ENCODE measurements around the gene CFAP46. TPM values are rescaled to one million over a fixed set of nuclear protein-coding genes. Genes with fewer than 3 reads are reported as not detected.

Gene CFAP46
- total RNA-seq, 1 donor from 2014 or later, result 1.3 TPM

DNA sequence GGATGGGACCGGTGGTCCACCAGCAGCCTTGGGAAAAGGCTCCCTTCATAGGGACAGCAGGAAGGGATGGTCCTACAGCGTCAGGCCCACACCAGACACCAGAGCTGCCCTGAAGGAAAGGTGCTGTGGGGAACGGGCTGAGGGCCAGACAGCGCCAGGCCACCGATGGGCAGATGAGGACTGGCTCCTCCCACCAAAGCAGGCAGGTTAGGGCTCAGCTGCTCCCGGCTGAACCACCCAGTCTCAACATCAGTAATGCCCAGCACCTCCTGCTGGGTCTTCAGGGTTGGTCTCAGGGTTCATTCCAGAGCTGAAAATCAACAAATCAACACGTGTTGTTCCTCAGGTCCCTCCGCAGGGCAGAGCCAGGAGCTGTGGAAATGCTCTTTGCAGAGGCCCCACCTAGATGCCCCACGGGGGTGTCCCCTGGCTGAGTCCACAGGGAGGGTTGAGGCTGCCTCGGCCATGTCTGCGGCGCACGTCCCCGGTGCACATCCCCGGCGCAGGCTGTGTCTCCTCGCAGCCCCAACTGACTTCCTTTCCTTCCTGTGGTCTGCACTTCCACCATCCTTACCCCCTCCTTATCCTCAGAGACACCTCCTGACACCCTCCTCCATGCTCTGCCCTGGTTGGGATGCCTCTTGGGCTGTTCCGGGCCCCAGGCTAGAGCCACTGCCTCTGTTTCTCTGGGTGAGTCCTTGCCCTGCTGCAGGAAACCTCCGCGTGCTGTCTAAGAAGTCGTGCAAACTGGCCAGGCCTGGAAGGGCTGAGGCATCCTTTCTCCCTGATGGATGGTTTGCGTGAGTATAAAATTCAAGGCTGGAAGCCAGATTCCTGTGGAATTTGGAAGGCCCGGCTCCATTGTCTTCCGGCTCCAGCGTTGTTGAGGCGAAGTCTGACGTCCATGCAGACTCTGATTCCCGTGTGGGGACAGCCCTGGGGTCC is 32.8 kb upstream of the CFAP46 start:
- H3K4me2 ChIP-seq (ENCODE audit: low read length), result no peak overlapping the region
- no peaks in the 10 kb centered on the region for H3K4me1 ChIP-seq (ENCODE audit: insufficient read depth, low read length)
- peak; percentile 26 for DNase-seq (ENCODE audit: low read depth)
- no peak for FAIRE-seq
- TF ChIP-seq, protein P1, sequence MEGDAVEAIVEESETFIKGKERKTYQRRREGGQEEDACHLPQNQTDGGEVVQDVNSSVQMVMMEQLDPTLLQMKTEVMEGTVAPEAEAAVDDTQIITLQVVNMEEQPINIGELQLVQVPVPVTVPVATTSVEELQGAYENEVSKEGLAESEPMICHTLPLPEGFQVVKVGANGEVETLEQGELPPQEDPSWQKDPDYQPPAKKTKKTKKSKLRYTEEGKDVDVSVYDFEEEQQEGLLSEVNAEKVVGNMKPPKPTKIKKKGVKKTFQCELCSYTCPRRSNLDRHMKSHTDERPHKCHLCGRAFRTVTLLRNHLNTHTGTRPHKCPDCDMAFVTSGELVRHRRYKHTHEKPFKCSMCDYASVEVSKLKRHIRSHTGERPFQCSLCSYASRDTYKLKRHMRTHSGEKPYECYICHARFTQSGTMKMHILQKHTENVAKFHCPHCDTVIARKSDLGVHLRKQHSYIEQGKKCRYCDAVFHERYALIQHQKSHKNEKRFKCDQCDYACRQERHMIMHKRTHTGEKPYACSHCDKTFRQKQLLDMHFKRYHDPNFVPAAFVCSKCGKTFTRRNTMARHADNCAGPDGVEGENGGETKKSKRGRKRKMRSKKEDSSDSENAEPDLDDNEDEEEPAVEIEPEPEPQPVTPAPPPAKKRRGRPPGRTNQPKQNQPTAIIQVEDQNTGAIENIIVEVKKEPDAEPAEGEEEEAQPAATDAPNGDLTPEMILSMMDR (IDR thresholded peaks at IDR 0.05; ENCODE audit: insufficient read depth, low read depth, low read length), result no peak
- TF ChIP-seq EZH2 (IDR thresholded peaks at IDR 0.05; ENCODE audit: insufficient read depth, low read length), result no peak
- H3K9ac ChIP-seq (ENCODE audit: low read length), result no peak overlapping the region
- no peak overlapping the region for H3K4me3 Mint-ChIP-seq (ENCODE audit: unreplicated experiment)
- H3K9me3 ChIP-seq (ENCODE audit: insufficient read depth, low read depth, low read length), result no peaks in the 10 kb centered on the region
- peaks cover 2% of the 10 kb centered on the region for H3K27me3 ChIP-seq (ENCODE audit: insufficient read depth, low read length)
- no peaks in the 10 kb centered on the region for H3K79me2 ChIP-seq (ENCODE audit: insufficient read depth, low read length)
- H3K36me3 Mint-ChIP-seq (ENCODE audit: low read depth, unreplicated experiment), result no peaks in the 10 kb centered on the region
- H4K20me1 ChIP-seq (ENCODE audit: insufficient read depth, low read length), result no peaks in the 10 kb centered on the region
- no peaks in the 10 kb centered on the region for H3K36me3 ChIP-seq (ENCODE audit: insufficient read depth, low read length)
- H3K9me3 Mint-ChIP-seq (ENCODE audit: unreplicated experiment), result no peaks in the 10 kb centered on the region
- no peak overlapping the region for H3K27ac ChIP-seq (ENCODE audit: low read depth, low read length)
- no peak overlapping the region for H3K27ac Mint-ChIP-seq (ENCODE audit: unreplicated experiment)
- peaks cover 3% of the 10 kb centered on the region for H3K4me1 Mint-ChIP-seq (ENCODE audit: low read depth, unreplicated experiment)
- H2AFZ ChIP-seq (ENCODE audit: low read depth, low read length), result no peak overlapping the region
- H3K4me3 ChIP-seq (ENCODE audit: insufficient read depth, low read depth, low read length), result no peak overlapping the region
- H3K27me3 Mint-ChIP-seq (ENCODE audit: low read depth, unreplicated experiment), result peaks cover 72% of the 10 kb centered on the region

DNA sequence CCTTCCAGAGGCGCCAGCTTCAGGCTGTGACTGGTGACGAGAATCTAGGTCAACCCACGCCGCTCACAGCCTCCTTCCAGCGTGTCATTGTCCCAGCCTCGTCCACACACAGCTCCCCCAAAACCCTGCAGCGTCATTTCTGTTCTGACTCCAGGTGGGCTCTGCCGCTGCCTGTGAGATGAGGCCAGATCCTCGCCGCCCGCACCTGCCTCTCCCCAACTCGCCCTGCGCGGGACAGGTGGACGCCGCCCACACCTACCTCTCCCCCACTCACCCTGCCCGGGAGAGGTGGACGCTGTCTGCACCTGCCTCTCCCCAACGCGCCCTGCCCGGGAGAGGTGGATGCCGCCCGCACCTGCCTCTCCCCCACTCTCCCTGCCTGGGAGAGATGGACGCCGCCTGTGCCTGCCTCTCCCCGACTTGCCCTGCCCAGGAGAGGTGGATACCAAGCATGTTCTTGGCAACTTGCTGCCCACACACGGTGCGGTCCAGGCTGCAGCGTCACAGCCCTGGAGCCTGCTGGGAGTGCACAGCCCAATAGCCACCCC is 32.0 kb upstream of the CFAP46 start:
- H3K4me3 ChIP-seq (ENCODE audit: insufficient read depth, low read depth, low read length), result no peak overlapping the region
- FAIRE-seq, result no peak
- no peak overlapping the region for H3K9ac ChIP-seq (ENCODE audit: low read length)
- no peak for DNase-seq (ENCODE audit: low read depth)
- no peak overlapping the region for H3K27ac ChIP-seq (ENCODE audit: low read depth, low read length)
- Mint-ChIP-seq H3K36me3 (ENCODE audit: low read depth, unreplicated experiment) (no peaks in the 10 kb centered on the region), H3K27me3 (ENCODE audit: low read depth, unreplicated experiment) (peaks cover 66% of the 10 kb centered on the region), H3K4me3 (ENCODE audit: unreplicated experiment) (no peak overlapping the region), H3K9me3 (ENCODE audit: unreplicated experiment) (no peaks in the 10 kb centered on the region), H3K4me1 (ENCODE audit: low read depth, unreplicated experiment) (peaks cover 3% of the 10 kb centered on the region), H3K27ac (ENCODE audit: unreplicated experiment) (no peak overlapping the region)
- peaks cover 5% of the 10 kb centered on the region for H3K27me3 ChIP-seq (ENCODE audit: insufficient read depth, low read length)
- H3K79me2 ChIP-seq (ENCODE audit: insufficient read depth, low read length), result no peaks in the 10 kb centered on the region
- no peak overlapping the region for H3K4me2 ChIP-seq (ENCODE audit: low read length)
- no peaks in the 10 kb centered on the region for H4K20me1 ChIP-seq (ENCODE audit: insufficient read depth, low read length)
- H3K36me3 ChIP-seq (ENCODE audit: insufficient read depth, low read length), result no peaks in the 10 kb centered on the region
- H2AFZ ChIP-seq (ENCODE audit: low read depth, low read length), result no peak overlapping the region
- H3K4me1 ChIP-seq (ENCODE audit: insufficient read depth, low read length), result no peaks in the 10 kb centered on the region
- TF ChIP-seq, protein P1 (IDR thresholded peaks at IDR 0.05; ENCODE audit: insufficient read depth, low read depth, low read length), result no peak
- TF ChIP-seq EZH2 (IDR thresholded peaks at IDR 0.05; ENCODE audit: insufficient read depth, low read length), result no peak
- no peaks in the 10 kb centered on the region for H3K9me3 ChIP-seq (ENCODE audit: insufficient read depth, low read depth, low read length)

DNA sequence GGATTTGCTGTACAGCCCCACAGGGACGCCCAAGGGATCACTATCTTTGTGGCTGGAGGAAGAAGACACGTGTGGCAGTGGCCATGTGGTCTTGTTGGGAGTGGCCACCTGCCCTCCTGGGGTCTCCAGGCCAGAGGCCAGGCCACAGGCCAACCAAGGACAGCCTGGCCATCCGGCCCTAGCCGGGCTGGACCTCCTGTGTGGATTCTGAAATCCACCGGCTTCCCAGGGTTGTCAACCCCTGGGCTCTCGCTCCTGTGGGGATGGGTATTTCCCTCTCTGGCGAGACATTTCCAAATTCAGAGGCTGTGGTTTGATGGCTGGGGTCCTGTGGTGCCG is 31.5 kb upstream of the CFAP46 start:
- Histone ChIP-seq H3K36me3 (ENCODE audit: insufficient read depth, low read length) (no peaks in the 10 kb centered on the region), H3K4me3 (ENCODE audit: insufficient read depth, low read depth, low read length) (no peak overlapping the region), H4K20me1 (ENCODE audit: insufficient read depth, low read length) (no peaks in the 10 kb centered on the region), H3K9ac (ENCODE audit: low read length) (no peak overlapping the region), H3K79me2 (ENCODE audit: insufficient read depth, low read length) (no peaks in the 10 kb centered on the region), H3K27ac (ENCODE audit: low read depth, low read length) (no peak overlapping the region), H3K4me2 (ENCODE audit: low read length) (no peak overlapping the region), H3K27me3 (ENCODE audit: insufficient read depth, low read length) (peaks cover 5% of the 10 kb centered on the region), H3K4me1 (ENCODE audit: insufficient read depth, low read length) (no peaks in the 10 kb centered on the region), H3K9me3 (ENCODE audit: insufficient read depth, low read depth, low read length) (no peaks in the 10 kb centered on the region), H2AFZ (ENCODE audit: low read depth, low read length) (no peak overlapping the region)
- Mint-ChIP-seq H3K27me3 (ENCODE audit: low read depth, unreplicated experiment) (peaks cover 62% of the 10 kb centered on the region), H3K27ac (ENCODE audit: unreplicated experiment) (no peak overlapping the region), H3K36me3 (ENCODE audit: low read depth, unreplicated experiment) (no peaks in the 10 kb centered on the region), H3K4me1 (ENCODE audit: low read depth, unreplicated experiment) (peaks cover 3% of the 10 kb centered on the region), H3K4me3 (ENCODE audit: unreplicated experiment) (no peak overlapping the region), H3K9me3 (ENCODE audit: unreplicated experiment) (no peaks in the 10 kb centered on the region)
- FAIRE-seq, result no peak
- TF ChIP-seq EZH2 (IDR thresholded peaks at IDR 0.05; ENCODE audit: insufficient read depth, low read length), result no peak
- DNase-seq (ENCODE audit: low read depth), result no peak

Measured in astrocyte (in vitro differentiated cells and primary cell).